ENCODE data around the gene KRTAP5-7.
"Not testable (repeated sequence)": the region's sequence is repeated elsewhere in the genome, so short reads cannot be mapped to it uniquely, and the experiment has no call there.

Gene KRTAP5-7

DNA sequence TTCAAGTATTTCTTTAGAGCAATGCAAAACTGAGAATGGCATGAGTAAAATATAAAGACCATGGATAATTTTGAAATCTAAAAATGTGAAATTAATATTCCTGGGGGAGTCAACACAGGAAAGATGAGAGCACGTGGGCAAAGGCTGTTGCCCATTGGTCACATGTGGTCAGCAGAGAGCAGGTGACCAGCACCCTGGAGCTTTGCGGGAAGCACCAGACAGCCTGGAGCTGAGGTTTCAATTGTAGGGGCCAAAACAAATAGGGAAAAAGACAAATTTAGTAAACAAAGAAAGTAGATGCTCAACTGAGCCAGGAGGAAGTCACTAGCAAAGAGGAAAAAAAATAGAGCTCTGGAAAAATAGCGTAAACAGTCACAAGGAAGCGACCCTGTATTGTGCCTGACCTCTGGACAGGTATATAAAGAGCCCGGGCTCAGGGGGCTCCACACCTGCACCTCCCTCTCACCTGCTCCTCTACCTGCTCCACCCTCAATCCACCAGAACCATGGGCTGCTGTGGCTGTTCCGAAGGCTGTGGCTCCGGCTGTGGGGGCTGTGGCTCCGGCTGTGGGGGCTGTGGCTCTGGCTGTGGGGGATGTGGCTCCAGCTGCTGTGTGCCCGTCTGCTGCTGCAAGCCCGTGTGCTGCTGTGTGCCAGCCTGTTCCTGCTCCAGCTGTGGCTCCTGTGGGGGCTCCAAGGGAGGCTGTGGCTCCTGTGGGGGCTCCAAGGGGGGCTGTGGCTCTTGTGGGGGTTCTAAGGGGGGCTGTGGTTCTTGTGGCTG, at the start of gene KRTAP5-7:
KRTAP5-7 (plus strand) TSS at position 472 of the 780 bp plus-strand sequence; CDS start at position 506, 34 bp downstream.
- not testable (repeated sequence) for DNase-seq

- no peak for DNase-seq
These were observed 49.2 kb upstream of the KRTAP5-7 start for GRCh38 chr11:71477641-71478527.

DNA sequence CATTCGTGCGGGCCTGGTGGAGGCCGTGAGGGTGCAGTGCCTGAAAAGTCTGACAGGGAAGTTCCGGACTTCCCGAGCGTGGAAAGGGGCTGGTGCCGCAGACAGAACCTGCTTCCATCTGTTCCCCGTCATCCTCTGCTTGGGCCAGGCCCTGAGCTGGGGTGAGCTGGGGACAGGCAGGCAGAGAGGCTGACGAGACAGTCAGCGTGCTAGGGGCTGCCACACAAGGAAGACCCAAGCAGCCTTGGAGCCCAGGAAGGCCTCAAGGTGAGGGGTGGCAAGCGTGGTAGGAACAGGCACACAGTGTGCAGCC, 48.6 kb upstream of the KRTAP5-7 start:
- DNase-seq = no peak

- no peak for DNase-seq
These were observed 45.7 kb upstream of the KRTAP5-7 start for GRCh38 chr11:71481101-71481960.

- no peak for DNase-seq
These were observed 44.9 kb upstream of the KRTAP5-7 start for GRCh38 chr11:71482216-71482615.

GRCh38 chr11:71482746-71483364, 44.2 kb upstream of the KRTAP5-7 start:
- DNase-seq = no peak

DNA sequence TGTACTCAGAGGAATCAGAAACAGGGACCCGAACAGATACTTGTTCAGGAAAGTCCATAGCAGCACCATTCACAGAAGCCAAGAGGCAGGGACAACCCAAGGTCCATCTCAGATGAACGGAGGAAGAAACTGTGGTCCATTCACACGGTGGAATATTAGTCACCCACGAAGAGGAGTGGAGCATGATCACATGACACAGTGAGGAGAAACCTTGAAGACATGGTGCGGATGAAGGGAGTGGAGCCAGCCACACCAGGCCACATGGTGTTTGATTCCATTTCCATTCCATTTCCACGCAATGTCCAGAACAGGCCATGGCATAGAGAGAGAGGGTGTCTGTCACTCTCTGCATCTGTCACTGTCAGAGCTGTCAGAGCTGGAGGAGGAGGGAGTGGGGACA, 43.4 kb upstream of the KRTAP5-7 start:
- no peak for DNase-seq

GRCh38 chr11:71484248-71485062, 42.6 kb upstream of the KRTAP5-7 start:
- DNase-seq = no peak

GRCh38 chr11:71485063-71485399, 42.0 kb upstream of the KRTAP5-7 start:
- DNase-seq = no peak

DNA sequence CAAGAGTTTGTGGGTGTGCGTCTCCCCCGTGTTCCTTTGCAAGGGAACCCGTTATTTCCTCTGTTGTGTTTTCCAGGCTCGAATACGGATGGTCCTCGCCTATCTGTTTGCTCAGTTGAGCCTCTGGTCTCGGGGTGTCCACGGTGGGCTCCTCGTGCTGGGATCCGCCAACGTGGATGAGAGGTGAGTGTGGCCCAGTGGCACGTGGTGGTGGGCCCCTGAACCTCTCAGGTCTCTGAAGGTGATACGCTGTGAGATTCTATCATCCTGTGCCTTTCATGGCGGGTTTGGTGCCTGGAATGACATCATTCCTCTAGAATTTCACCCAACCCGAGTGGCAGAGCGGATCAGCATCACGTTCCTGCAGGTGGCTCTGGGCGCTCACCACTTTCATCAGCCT, 41.6 kb upstream of the KRTAP5-7 start:
- DNase-seq = no peak

- DNase-seq = no peak
These were observed 40.7 kb upstream of the KRTAP5-7 start for GRCh38 chr11:71486320-71486719.

- DNase-seq = no peak
These were observed 38.3 kb upstream of the KRTAP5-7 start for GRCh38 chr11:71488681-71489270.

DNA sequence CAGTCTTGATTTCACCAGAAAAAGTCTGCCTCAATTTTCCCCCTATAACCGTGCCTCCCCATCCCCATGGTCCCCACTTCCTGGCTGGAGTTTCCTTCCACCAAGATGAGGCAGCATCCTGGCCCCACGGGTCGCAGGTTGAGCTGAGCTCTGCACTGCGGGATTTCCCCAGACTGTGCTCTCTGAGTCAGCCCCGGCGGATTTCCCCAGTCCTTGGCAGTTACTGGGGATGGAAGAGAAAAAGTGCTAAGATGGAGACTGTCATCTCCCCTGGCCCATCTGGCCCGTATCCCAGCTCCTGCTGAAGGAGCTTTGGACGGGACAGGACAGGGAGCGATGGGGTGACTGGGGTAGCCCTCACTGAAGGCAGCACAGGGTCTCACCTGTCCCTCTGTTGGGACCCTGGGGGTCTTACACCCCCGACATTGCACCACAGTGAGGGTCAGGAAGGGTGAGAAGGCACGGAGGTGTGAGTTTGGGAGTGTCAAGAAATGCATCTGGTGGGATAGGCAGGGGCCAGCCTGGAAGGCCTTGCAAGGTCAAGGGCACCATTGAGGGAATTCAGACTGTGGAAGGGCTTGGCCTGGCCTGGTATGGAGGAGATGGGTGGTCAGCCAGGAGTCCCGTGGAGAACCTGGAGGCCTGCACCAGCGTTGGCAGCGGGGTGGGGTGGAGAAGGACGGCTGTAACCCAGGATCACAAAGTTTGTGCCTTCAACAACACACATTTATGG, 37.6 kb upstream of the KRTAP5-7 start:
- no peak for DNase-seq

DNA sequence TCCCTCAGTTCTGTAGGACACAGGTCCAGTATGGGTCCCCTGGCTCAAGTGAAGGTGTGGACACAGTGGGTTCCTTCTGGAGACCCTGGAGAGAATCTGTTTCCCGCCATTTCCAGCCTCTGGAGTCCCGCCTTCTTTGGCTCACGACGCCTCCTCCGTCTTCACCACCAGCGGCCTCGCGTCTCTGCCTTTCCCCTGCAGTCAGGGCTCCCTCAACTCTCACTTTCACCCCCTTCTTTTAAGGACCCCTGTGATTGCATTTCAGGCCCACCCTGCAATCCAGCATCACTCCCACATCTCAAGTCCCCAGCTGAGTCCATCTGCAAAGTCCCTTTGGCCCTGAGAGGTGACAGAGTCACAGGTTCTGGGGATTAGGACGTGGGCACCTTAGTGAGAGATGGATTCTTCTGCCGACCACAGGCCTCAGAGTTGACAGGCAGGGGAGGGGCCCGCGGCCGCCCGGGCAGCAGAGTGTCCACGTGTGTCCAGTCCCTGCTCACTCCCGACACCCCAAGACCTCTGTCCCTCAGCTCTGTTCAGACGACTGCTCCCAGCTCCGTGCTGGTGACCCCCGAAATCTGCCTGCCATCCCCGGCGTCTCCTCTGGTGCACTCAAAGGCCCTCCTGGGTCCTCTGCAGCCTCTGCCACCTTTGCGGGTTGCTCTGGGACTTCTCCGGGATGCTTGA, 36.9 kb upstream of the KRTAP5-7 start:
- DNase-seq = no peak

DNA sequence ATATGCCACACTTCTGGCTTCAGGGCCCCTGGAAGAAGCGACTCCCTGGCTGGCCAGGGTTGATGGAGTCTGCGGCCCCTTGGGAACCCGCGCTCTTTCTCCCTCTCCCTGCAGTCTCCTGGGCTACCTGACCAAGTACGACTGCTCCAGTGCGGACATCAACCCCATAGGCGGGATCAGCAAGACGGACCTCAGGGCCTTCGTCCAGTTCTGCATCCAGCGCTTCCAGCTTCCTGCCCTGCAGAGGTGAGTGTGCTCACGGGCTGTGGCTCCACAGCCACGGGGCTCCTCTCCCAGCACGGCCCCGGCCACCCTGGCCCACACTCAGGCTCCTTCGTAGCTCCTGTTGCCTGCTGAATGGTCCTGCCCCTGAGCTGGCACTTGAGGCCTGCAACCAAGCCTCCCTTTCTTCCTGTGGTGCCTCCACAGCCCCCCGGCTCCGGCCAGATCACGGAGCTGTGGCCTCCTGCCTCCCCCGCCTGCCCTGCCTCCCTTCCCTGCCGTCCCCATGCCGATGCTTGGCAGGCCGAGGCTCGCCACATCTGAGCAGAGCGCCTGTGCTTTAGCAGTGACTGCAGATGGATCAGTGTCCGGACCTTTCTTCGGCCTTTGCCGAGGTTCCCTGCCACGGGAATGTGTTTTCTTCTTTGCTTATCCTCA, 36.2 kb upstream of the KRTAP5-7 start:
- DNase-seq = no peak

DNA sequence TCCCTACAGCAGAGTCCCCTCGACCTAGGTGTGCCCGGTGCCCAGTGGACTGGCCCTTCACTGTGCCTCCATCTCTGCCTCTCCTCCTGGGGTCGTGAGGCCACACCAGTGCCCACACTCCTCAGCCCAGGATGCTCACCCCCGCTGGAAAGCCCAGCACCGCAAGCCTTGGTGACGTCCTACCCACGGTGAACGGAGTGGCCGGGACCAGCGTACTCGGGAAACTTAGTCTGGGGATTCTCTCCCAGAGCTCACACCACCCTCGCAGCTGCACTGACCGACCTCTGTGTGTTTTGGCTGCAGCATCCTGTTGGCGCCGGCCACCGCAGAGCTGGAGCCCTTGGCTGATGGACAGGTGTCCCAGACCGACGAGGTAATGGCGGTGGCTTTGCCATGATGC, 35.5 kb upstream of the KRTAP5-7 start:
- DNase-seq = no peak

- DNase-seq = no peak
These were observed 35.1 kb upstream of the KRTAP5-7 start for GRCh38 chr11:71491940-71492339.

DNA sequence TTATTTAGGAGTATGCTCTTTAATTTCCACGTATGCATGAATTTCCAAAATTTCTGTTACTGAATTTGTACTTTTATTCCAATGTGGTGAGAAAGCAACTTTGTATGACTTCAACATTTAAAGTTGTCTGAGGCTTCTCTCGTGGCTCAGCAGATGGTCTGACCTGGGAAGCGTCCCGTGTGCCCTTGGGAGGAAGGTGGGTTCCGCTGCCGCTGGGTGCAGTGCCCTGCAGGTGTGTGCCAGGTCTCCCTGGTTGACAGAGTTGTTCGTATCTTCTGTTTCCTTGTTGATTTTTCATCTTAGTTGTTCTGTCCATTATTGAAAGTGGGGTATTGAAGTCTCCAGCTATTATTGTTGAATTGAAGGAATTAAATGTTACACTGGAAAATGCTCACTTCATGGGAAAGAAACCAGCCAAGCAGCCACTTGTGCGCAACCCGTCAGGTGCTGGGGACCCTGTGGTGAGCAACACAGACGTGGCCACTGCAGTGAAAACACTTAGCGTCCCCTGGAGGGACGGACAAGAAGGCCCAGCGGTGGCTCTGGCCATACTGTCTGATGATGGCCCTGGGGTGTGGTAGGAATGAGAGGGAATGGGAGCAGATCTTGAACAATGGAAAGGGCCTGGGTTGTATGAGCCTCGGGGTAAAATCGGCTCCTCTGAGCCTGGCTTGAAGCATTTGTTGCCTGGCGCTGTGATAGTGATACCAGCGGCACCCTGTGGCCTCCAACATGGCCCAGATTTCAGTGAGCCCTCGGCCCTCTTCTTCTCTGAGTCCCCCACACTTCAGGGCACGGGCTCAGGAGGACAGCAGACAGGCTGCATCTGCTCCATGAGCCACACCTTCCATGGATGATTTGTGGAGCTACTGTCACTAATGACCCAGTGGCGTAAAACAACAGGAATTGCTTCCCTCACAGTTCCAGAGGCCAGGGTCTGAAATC, 31.5 kb upstream of the KRTAP5-7 start:
- no peak for DNase-seq
